ENCODE measurements around the gene MAP2K6.

Gene MAP2K6

GRCh38 chr17:69427486-69428197 lies 13.1 kb downstream of the MAP2K6 start:
- DNase-seq (ENCODE audit: low read depth): no peak

GRCh38 chr17:69428252-69428980 lies 13.9 kb downstream of the MAP2K6 start:
- DNase-seq (ENCODE audit: low read depth): no peak

- peak; percentile 88 for DNase-seq (ENCODE audit: low read depth)
Observed at GRCh38 chr17:69430488-69430887, 16.0 kb downstream of the MAP2K6 start.

GRCh38 chr17:69431835-69432234 lies 17.3 kb downstream of the MAP2K6 start:
- DNase-seq (ENCODE audit: low read depth): no peak

- no peak for DNase-seq (ENCODE audit: low read depth)
Observed at GRCh38 chr17:69433093-69433492, 18.6 kb downstream of the MAP2K6 start.

- peak; percentile 72 for DNase-seq (ENCODE audit: low read depth)
Observed at GRCh38 chr17:69434164-69434579, 19.7 kb downstream of the MAP2K6 start.

GRCh38 chr17:69435971-69436696 lies 21.6 kb downstream of the MAP2K6 start:
- DNase-seq (ENCODE audit: low read depth): no peak

- peak; percentile 38 for DNase-seq (ENCODE audit: low read depth)
Observed at GRCh38 chr17:69437475-69437874, 23.0 kb downstream of the MAP2K6 start.

- DNase-seq (ENCODE audit: low read depth): no peak
Observed at GRCh38 chr17:69438776-69439175, 24.3 kb downstream of the MAP2K6 start.

- DNase-seq (ENCODE audit: low read depth): no peak
Observed at GRCh38 chr17:69441179-69441578, 26.7 kb downstream of the MAP2K6 start.

GRCh38 chr17:69443138-69443537 lies 28.6 kb downstream of the MAP2K6 start:
- DNase-seq (ENCODE audit: low read depth): no peak

GRCh38 chr17:69444023-69444422 lies 29.5 kb downstream of the MAP2K6 start:
- DNase-seq (ENCODE audit: low read depth): no peak

GRCh38 chr17:69445132-69445531 lies 30.6 kb downstream of the MAP2K6 start:
- no peak for DNase-seq (ENCODE audit: low read depth)

- no peak for DNase-seq (ENCODE audit: low read depth)
Observed at GRCh38 chr17:69447726-69448125, 33.2 kb downstream of the MAP2K6 start.

- DNase-seq (ENCODE audit: low read depth): no peak
Observed at GRCh38 chr17:69448431-69449102, 34.1 kb downstream of the MAP2K6 start.

GRCh38 chr17:69450131-69450530 lies 35.6 kb downstream of the MAP2K6 start:
- DNase-seq (ENCODE audit: low read depth): no peak

GRCh38 chr17:69450918-69451317 lies 36.4 kb downstream of the MAP2K6 start:
- no peak for DNase-seq (ENCODE audit: low read depth)

GRCh38 chr17:69451416-69452394 lies 37.2 kb downstream of the MAP2K6 start:
- DNase-seq (ENCODE audit: low read depth): no peak

GRCh38 chr17:69452664-69453260 lies 38.3 kb downstream of the MAP2K6 start:
- DNase-seq (ENCODE audit: low read depth): no peak

- no peak for DNase-seq (ENCODE audit: low read depth)
Observed at GRCh38 chr17:69454051-69454450, 39.6 kb downstream of the MAP2K6 start.

GRCh38 chr17:69455040-69455439 lies 40.5 kb downstream of the MAP2K6 start:
- DNase-seq (ENCODE audit: low read depth): no peak
